LNCAP (cell line): ENCODE data around the gene SPTB.

ENCODE experiments used
- TF ChIP-seq, protein P1 (sequence below): fragments of 450-650 bp; IDR thresholded peaks from 2 replicates; pipeline ENCODE4 v1.5.1; 2017; ENCODE audit warnings: mild to moderate bottlenecking

Gene SPTB

DNA sequence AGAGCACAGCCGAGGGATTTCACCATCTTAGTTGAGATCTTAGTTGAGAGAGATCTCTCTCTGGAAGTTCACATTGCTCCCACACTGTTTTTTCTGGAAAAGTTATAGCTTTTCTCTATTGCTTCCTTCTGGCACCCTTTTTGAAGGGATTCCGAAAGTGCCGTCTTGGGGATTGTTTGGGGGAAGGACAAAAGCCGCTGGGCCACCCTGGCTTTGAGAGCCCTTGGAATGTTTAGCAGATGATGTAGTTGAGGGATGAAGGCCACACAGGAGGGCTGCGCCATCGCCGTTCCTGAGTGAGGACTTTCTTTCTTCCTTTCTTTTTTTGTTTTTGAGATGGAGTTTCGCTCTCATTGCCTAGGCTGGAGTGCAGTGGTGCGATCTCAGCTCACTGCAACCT lies 157.8 kb downstream of the SPTB start:
- TF ChIP-seq, protein P1, sequence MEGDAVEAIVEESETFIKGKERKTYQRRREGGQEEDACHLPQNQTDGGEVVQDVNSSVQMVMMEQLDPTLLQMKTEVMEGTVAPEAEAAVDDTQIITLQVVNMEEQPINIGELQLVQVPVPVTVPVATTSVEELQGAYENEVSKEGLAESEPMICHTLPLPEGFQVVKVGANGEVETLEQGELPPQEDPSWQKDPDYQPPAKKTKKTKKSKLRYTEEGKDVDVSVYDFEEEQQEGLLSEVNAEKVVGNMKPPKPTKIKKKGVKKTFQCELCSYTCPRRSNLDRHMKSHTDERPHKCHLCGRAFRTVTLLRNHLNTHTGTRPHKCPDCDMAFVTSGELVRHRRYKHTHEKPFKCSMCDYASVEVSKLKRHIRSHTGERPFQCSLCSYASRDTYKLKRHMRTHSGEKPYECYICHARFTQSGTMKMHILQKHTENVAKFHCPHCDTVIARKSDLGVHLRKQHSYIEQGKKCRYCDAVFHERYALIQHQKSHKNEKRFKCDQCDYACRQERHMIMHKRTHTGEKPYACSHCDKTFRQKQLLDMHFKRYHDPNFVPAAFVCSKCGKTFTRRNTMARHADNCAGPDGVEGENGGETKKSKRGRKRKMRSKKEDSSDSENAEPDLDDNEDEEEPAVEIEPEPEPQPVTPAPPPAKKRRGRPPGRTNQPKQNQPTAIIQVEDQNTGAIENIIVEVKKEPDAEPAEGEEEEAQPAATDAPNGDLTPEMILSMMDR, result no peak

- TF ChIP-seq, protein P1, result no peak
Observed at GRCh38 chr14:64721391-64721791, 158.3 kb downstream of the SPTB start.

GRCh38 chr14:64720131-64720576 lies 159.6 kb downstream of the SPTB start:
- TF ChIP-seq, protein P1, result no peak

DNA sequence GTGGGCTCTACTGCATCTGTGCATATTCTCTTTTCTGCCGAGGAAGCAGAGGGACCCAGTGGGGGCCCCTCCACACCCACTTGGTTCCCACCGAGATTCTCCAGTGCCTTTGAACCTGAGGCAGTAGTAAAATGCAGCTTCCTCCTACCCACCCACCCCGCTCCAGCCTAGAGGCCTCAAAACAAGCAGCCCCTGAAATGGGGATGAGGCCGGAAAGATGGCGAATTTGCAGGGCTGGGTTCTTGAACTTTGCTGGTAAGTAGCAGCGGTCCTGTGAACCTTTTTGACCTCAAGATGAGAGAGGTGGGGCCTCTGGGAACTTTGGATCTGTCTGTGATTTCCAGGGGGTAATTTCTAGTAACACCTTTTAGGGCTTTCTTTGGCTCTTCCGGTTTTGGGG lies 160.1 kb downstream of the SPTB start:
- TF ChIP-seq, protein P1, result no peak

GRCh38 chr14:64718762-64719161 lies 160.9 kb downstream of the SPTB start:
- TF ChIP-seq, protein P1, result no peak

DNA sequence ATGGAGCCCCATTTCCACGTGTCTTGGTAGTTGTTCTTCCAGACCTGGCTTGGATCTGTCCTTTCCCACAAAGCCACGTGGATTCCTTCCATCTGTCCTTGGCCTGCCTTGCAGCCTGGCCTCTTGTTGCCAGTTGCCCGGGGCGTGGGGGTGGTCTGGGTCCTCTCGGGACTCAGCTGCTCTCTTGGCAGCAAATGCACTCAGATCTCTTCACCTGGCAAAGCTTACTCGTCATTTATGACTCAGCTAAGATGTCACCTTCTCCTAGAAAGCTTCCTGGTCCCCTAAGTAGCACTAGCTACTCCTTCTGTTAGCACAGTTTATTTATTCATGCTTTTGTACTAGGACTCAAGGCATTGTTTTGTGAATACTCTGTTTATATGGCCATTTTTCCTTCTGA lies 161.8 kb downstream of the SPTB start:
- TF ChIP-seq, protein P1, result no peak

DNA sequence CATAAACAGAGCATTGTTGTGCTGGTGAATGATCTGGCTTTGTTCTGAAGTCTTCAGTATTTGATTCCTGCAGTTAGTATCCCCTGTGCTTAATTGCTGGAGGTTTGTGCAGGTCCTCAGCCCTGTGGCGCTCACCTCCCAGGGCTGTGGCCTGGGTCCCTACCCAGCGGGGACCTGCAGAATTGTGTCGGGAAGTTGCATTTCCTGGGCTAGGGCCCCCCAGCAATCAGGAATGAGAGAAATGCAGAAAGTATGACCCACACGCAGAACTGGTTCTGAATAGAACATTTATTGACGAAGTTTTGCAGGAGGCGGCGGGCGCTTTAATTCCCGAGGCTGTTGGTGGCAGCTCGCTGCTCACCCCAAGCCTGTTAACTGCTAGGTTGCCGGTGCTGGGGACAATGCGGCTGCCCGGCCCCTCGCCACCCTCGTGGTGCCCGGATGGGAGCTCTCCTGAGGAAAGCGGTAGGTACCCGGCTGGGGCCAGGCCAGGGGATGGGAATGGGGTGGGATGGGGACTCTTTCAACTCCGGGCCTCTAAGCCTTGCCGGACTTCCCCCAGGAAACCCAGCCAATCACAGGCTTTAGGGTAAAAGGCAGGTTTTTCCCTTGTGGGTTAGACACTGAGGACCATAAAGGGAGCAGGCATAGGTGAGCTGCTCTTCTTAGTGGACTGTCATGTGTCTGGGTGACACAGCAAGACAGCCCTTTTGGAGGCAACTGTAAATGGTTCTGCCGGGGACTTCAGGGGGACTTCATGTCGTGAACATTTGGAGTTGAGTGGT lies 163.9 kb downstream of the SPTB start:
- TF ChIP-seq, protein P1, result no peak
